Neural cell (in vitro differentiated cells): ENCODE measurements around the gene SNX10. TPM values are rescaled to one million over a fixed set of nuclear protein-coding genes. Genes with fewer than 3 reads are reported as not detected.

Source experiments
- H2AFZ ChIP-seq: fragments of 200-600, 300-800 bp; sonication (generic), shearing (Covaris generic); 2 replicates; pipeline ENCODE4 v1.6.0; 2014; ENCODE audit warnings: low read depth, mild to moderate bottlenecking, antibody characterized with exemption, low read length, moderate library complexity
- H3F3A ChIP-seq: fragments of 200-600 bp; shearing (Covaris generic); 2 replicates; pipeline ENCODE4 v1.6.1; 2016; ENCODE audit warnings: mild to moderate bottlenecking, moderate library complexity, mixed read lengths, antibody characterized with exemption, low read length; ENCODE audit not compliant: insufficient read depth, poor library complexity, severe bottlenecking
- H3K27ac ChIP-seq: fragments of 200-600, 300-800 bp; sonication (generic), shearing (Covaris generic); 2 replicates; pipeline ENCODE4 v1.5.1; 2014; ENCODE audit warnings: mild to moderate bottlenecking, low read length, moderate library complexity
- H3K27me3 ChIP-seq: fragments of 300-800, 200-600 bp; sonication (generic), shearing (Covaris generic); 2 replicates; pipeline ENCODE4 v1.6.0; 2014; ENCODE audit warnings: mild to moderate bottlenecking, low read depth, low read length, moderate library complexity; ENCODE audit not compliant: insufficient read depth
- H3K36me3 ChIP-seq: fragments of 300-800, 200-600 bp; sonication (generic), shearing (Covaris generic); 2 replicates; pipeline ENCODE4 v1.5.1; 2014; ENCODE audit warnings: mild to moderate bottlenecking, antibody characterized with exemption, low read length, moderate library complexity; ENCODE audit not compliant: insufficient read depth
- H3K4me2 ChIP-seq: fragments of 300-800, 200-600 bp; sonication (generic), shearing (Covaris generic); 2 replicates; pipeline ENCODE4 v1.6.0; 2014; ENCODE audit warnings: mild to moderate bottlenecking, low read length
- H3K4me3 ChIP-seq: fragments of 300-800, 200-600 bp; sonication (generic), shearing (Covaris generic); 2 replicates; pipeline ENCODE4 v1.5.1; 2014; ENCODE audit warnings: mild to moderate bottlenecking, low read length, moderate library complexity
- H3K79me2 ChIP-seq: fragments of 200-600 bp; shearing (Covaris generic); replicated peaks from 2 replicates; pipeline ENCODE4 v1.6.0; 2014; ENCODE audit warnings: mild to moderate bottlenecking, low read length, moderate library complexity; ENCODE audit not compliant: insufficient read depth
- H3K9ac ChIP-seq: fragments of 300-800, 200-600 bp; sonication (generic), shearing (Covaris generic); 2 replicates; pipeline ENCODE4 v1.6.1; 2016; ENCODE audit warnings: mild to moderate bottlenecking, low read length, mixed read lengths
- H3K9me2 ChIP-seq: fragments of 200-600 bp; shearing (Covaris generic); 2 replicates; pipeline ENCODE4 v1.6.1; 2016; ENCODE audit warnings: mild to moderate bottlenecking, low read length, mixed read lengths; ENCODE audit not compliant: insufficient read depth
- H3K9me3 ChIP-seq: fragments of 200-600, 300-800 bp; sonication (generic), shearing (Covaris generic); 2 replicates; pipeline ENCODE4 v1.6.1; 2016; ENCODE audit warnings: mild to moderate bottlenecking, mixed run types, low read length, moderate library complexity, mixed read lengths
- H4K20me1 ChIP-seq: fragments of 200-600 bp; shearing (Covaris generic); 2 replicates; pipeline ENCODE4 v1.6.1; 2016; ENCODE audit warnings: mild to moderate bottlenecking, mixed run types; ENCODE audit not compliant: insufficient read depth
- CTCF ChIP-seq: fragments of 450-650 bp; IDR thresholded peaks from 2 replicates; pipeline ENCODE4 v1.5.1; 2014; ENCODE audit warnings: antibody characterized with exemption, mild to moderate bottlenecking, moderate library complexity; ENCODE audit not compliant: poor library complexity, severe bottlenecking
- EP300 ChIP-seq: fragments of 450-650 bp; conservative IDR thresholded peaks from 2 replicates; pipeline ENCODE4 v1.6.1; 2014; ENCODE audit warnings: antibody characterized with exemption, mild to moderate bottlenecking, moderate library complexity; ENCODE audit not compliant: poor library complexity, severe bottlenecking
- EZH2 ChIP-seq: fragments of 200-600, 300-800 bp; shearing (Covaris generic), sonication (generic); IDR thresholded peaks from 2 replicates; pipeline ENCODE4 v1.6.1; 2014; ENCODE audit warnings: antibody characterized with exemption, low read length, borderline replicate concordance, mild to moderate bottlenecking; ENCODE audit not compliant: insufficient read depth, poor library complexity, severe bottlenecking
- MXI1 ChIP-seq: fragments of 450-650 bp; conservative IDR thresholded peaks from 2 replicates; pipeline ENCODE4 v1.6.1; 2014; ENCODE audit warnings: antibody characterized with exemption, mild to moderate bottlenecking; ENCODE audit not compliant: poor library complexity, severe bottlenecking
- POLR2AphosphoS5 ChIP-seq: IDR thresholded peaks from 2 replicates; pipeline ENCODE4 v1.6.1; 2012
- RAD21 ChIP-seq: fragments of 450-650 bp; conservative IDR thresholded peaks from 2 replicates; pipeline ENCODE4 v1.6.1; 2014; ENCODE audit warnings: antibody characterized with exemption, mild to moderate bottlenecking, moderate library complexity
- REST ChIP-seq: IDR thresholded peaks from 2 replicates; pipeline ENCODE4 v1.6.1; 2012; ENCODE audit warnings: borderline replicate concordance
- SMC3 ChIP-seq: fragments of 450-650 bp; conservative IDR thresholded peaks from 2 replicates; pipeline ENCODE4 v1.6.1; 2014; ENCODE audit warnings: antibody characterized with exemption, mild to moderate bottlenecking, moderate library complexity; ENCODE audit not compliant: poor library complexity
- TAF1 ChIP-seq: IDR thresholded peaks from 2 replicates; pipeline ENCODE4 v1.6.1; 2012; ENCODE audit warnings: low read depth
- polyA plus RNA-seq: library from polyadenylated mRNA; depleted of rRNA; stranded (reverse); fragments of >200 nt; gene quantifications from 2 replicates; pipeline ENCODE4 v1.2.3, GENCODE V29; 2014

Gene SNX10
- polyA plus RNA-seq, 1 donor from 2014 or later: 25.6 TPM

GRCh38 chr7:26328498-26329390 is 37.1 kb downstream of the SNX10 start:
- Histone ChIP-seq H3K9me2 (no peaks in the 10 kb centered on the region), H3K9ac (no peak overlapping the region), H3K27ac (no peak overlapping the region), H3K36me3 (no peaks in the 10 kb centered on the region), H3K79me2 (no peaks in the 10 kb centered on the region), H4K20me1 (no peaks in the 10 kb centered on the region), H3K4me2 (no peak overlapping the region), H3F3A (no peaks in the 10 kb centered on the region), H3K9me3 (no peaks in the 10 kb centered on the region), H2AFZ (no peak overlapping the region), H3K4me3 (no peak overlapping the region), H3K27me3 (no peaks in the 10 kb centered on the region)
- TF ChIP-seq EZH2 (no peak), EP300 (no peak), MXI1 (no peak), RAD21 (no peak), REST (no peak), SMC3 (no peak), TAF1 (no peak), CTCF (no peak), POLR2AphosphoS5 (no peak)

GRCh38 chr7:26329520-26330255 is 38.0 kb downstream of the SNX10 start:
- H3K27ac ChIP-seq: no peak overlapping the region

More at GRCh38 chr7:26329520-26330255, 38.0 kb downstream of the SNX10 start:
- no peaks in the 10 kb centered on the region for H3K9me3 ChIP-seq
- H3K9me2 ChIP-seq: no peaks in the 10 kb centered on the region
- no peak overlapping the region for H3K4me2 ChIP-seq
- no peak overlapping the region for H3K4me3 ChIP-seq
- TF ChIP-seq MXI1: no peak
- no peaks in the 10 kb centered on the region for H3K27me3 ChIP-seq
- no peaks in the 10 kb centered on the region for H3K79me2 ChIP-seq
- H2AFZ ChIP-seq: no peak overlapping the region
- H3F3A ChIP-seq: no peaks in the 10 kb centered on the region
- no peaks in the 10 kb centered on the region for H4K20me1 ChIP-seq
- H3K36me3 ChIP-seq: no peaks in the 10 kb centered on the region
- no peak overlapping the region for H3K9ac ChIP-seq
